GM03348 (cell line): Measurements from ENCODE around the gene HMCN1.
"Not testable (repeated sequence)": the region's sequence is repeated elsewhere in the genome, so short reads cannot be mapped to it uniquely, and the experiment has no call there.

ENCODE experiments used
- DNase-seq: peaks from one replicate; pipeline ENCODE4 v3.0.0; 2012; ENCODE audit warnings: low spot score

HMCN1 gene

GRCh38 chr1:186152620-186153239 is 418.5 kb downstream of the HMCN1 start:
- DNase-seq, result peak; percentile 56

- DNase-seq, result no peak
Measured at GRCh38 chr1:186154651-186155050, 420.5 kb downstream of the HMCN1 start.

GRCh38 chr1:186155594-186155993 is 421.4 kb downstream of the HMCN1 start:
- peak; percentile 70 for DNase-seq

GRCh38 chr1:186162895-186163294 is 428.7 kb downstream of the HMCN1 start:
- DNase-seq, result not testable (repeated sequence)

GRCh38 chr1:186164773-186165172 is 430.6 kb downstream of the HMCN1 start:
- no peak for DNase-seq

- DNase-seq, result no peak
Measured at GRCh38 chr1:186165303-186165702, 431.1 kb downstream of the HMCN1 start.

GRCh38 chr1:186167096-186167668 is 433.0 kb downstream of the HMCN1 start:
- no peak for DNase-seq

GRCh38 chr1:186175588-186175987 is 441.4 kb downstream of the HMCN1 start:
- DNase-seq, result no peak

- DNase-seq, result no peak
Measured at GRCh38 chr1:186178426-186179043, 444.3 kb downstream of the HMCN1 start.

GRCh38 chr1:186179231-186179630 is 445.0 kb downstream of the HMCN1 start:
- no peak for DNase-seq

GRCh38 chr1:186183219-186183618 is 449.0 kb downstream of the HMCN1 start:
- DNase-seq, result peak; percentile 55

GRCh38 chr1:186183970-186184628 is 449.9 kb downstream of the HMCN1 start:
- DNase-seq, result peak; percentile 44

GRCh38 chr1:186186251-186186650 is 452.1 kb downstream of the HMCN1 start:
- DNase-seq, result not testable (repeated sequence)

GRCh38 chr1:186187601-186188000 is 453.4 kb downstream of the HMCN1 start:
- DNase-seq, result no peak

- DNase-seq, result peak; percentile 65
Measured at GRCh38 chr1:186188004-186188539, 453.9 kb downstream of the HMCN1 start.

GRCh38 chr1:186188736-186189135 is 454.5 kb downstream of the HMCN1 start:
- DNase-seq, result no peak

GRCh38 chr1:186189156-186189555 is 455.0 kb downstream of the HMCN1 start:
- DNase-seq, result no peak

GRCh38 chr1:186191511-186191910 is 457.3 kb downstream of the HMCN1 start:
- no peak for DNase-seq

GRCh38 chr1:186193224-186193623 is 459.0 kb downstream of the HMCN1 start:
- DNase-seq, result no peak

GRCh38 chr1:186194107-186194756 is 460.0 kb downstream of the HMCN1 start:
- DNase-seq, result no peak

- DNase-seq, result no peak
Measured at GRCh38 chr1:186195377-186195931, 461.3 kb downstream of the HMCN1 start.

- peak; percentile 31 for DNase-seq
Measured at GRCh38 chr1:186202271-186202764, 468.1 kb downstream of the HMCN1 start.
